Measurements from ENCODE around the gene BAZ2B.

The BAZ2B gene

DNA sequence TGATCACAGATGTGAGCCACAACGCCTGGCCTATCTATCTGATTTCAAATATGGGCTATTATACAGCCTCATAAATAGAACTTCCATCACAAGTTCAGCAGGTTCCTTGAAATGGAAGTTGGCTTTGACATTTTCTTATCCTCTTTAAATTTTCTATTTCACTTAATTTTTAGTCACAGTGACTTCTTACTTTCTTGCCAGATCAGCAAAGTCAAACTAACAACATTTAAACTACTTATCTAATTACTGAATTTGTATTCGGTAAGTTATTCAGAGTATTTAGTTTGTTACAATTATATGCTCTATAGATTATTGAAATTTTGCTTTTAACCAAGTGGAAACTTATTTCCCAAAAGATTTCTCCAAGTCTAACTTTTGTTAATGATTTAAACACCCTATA is 108.2 kb downstream of the BAZ2B start:
- H3K4me3 ChIP-seq (ENCODE audit: low read length) = no peak overlapping the region
- TF ChIP-seq ZNF274 (IDR thresholded peaks at IDR 0.05; ENCODE audit: low read depth, low read length) = no peak

DNA sequence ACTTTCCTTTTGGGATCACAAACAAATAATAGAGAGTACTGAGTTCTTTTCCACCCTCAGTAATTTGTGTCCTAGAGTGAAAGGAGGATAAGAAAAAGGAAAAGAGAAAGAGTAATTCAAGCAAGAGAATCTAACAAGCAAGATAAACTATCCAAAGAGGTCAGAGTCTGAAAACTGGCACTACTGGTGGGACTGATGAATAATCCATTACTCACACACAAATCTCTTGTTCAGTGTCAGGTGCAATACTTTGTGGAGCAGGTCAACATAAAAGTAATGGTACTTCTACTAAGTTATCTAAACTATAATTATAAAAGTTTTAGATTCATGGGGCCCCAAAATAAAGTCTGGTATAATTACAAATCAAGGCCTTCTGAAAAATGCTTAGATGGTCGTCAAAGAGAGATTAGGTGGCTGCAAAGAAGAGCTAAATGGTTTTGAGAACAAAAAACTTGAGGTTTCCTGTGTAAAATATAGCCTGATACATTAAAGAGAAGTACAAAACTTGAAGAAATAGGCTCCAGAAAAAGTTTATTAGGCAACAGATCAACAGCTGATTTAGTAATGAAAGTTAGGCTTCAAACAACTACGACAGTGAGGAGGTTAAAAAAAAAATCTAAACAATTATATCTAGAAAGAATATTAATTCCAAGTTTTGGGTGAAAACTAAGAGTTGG is 109.4 kb downstream of the BAZ2B start:
- no peak overlapping the region for H3K4me3 ChIP-seq (ENCODE audit: low read length)
- TF ChIP-seq ZNF274 (IDR thresholded peaks at IDR 0.05; ENCODE audit: low read depth, low read length) = no peak

DNA sequence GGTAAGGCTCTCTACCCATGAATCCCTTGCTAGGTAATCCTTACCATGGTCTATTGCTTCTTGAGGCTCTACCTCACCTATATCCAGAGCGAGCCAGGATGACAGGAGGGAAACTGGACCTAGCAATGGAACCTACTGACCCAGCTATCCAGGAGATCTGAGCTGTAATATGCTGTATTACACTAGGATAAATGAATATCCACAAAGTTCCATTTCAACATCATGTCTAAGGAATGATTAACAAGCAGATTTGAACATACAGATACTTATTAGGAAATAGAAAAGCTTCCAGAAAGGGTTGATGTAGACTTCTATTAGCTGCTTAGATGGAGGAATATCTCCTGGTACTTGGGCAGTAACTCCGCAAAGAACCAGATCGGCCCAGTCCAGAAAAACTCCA is 110.1 kb downstream of the BAZ2B start:
- TF ChIP-seq ZNF274 (IDR thresholded peaks at IDR 0.05; ENCODE audit: low read depth, low read length) = no peak
- no peak overlapping the region for H3K4me3 ChIP-seq (ENCODE audit: low read length)

DNA sequence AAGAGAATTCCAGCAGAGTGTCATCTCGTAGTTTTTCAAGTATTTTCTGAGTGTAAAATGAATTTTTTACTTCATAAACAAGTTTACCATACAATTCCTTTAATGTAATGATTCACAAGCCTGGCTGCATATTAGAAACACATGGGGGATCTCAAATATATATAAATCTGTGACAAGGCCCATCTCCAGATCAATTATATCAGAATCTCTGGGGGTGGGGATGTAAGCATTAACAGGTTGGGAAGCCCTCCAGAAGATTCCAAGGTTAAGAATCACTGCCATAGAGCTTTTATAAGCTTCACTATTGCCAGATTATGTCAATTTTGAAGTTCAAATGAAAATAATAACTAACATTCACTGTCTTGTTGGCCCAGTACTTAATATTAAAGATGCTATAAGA is 111.2 kb downstream of the BAZ2B start:
- TF ChIP-seq ZNF274 (IDR thresholded peaks at IDR 0.05; ENCODE audit: low read depth, low read length) = no peak
- H3K4me3 ChIP-seq (ENCODE audit: low read length) = no peak overlapping the region

DNA sequence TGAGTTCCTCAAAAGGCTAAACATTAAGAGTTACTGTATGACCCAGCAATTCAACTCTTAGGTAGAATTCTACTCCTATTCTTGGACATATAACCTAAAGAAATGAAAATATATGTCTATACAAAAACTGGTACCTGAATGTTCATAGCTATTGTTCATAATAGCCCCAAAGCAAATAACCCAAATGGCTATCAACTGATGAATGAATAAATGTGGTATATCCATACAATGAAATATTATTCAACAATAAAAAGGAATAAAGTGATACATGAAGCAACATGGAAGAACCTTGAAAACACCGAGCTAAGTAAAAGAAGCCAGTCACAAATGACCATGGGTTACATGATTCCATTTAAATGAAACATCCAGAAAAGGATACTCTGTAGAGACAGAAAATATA is 114.6 kb downstream of the BAZ2B start:
- H3K4me3 ChIP-seq (ENCODE audit: low read length) = no peak overlapping the region
- no peak for TF ChIP-seq ZNF274 (IDR thresholded peaks at IDR 0.05; ENCODE audit: low read depth, low read length)

DNA sequence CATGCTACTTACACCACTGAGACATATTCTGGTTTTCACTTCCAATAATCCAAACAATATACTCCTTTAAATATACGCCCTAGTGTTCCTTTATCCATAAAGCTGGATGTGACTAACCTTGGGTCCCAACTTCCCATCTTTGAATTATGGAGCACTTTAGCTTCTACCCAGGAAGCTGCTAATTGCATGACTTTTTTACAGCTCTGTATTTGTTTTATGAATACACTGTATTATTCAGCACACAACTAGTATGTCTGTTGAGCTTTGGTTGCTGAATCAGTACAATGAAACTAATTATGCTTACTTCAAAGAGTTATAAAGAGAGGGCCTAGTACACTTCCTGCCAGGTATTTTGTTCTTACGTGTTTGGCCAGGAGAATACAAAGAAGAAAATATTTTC is 118.5 kb downstream of the BAZ2B start:
- H3K4me3 ChIP-seq (ENCODE audit: low read length) = no peak overlapping the region
- TF ChIP-seq ZNF274 (IDR thresholded peaks at IDR 0.05; ENCODE audit: low read depth, low read length) = no peak

DNA sequence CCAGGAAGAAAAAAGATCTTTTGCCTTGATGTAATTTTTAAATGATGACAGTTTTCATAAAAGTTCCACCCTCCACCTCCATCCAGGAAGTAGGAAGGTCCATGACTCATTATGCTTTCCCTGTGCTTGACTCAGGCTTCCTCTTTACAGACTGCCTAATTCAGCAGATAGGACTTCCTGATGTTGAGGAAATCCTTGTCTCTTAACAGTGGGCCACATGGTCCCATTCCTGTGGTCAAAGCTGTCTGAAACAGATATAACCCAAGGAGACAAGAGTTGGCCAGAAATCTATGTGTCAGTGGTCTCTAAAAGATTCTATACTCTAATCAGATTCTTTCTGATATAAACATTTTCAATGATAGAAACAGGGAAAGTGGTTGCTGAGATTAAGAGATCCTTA is 119.1 kb downstream of the BAZ2B start:
- no peak overlapping the region for H3K4me3 ChIP-seq (ENCODE audit: low read length)
- no peak for TF ChIP-seq ZNF274 (IDR thresholded peaks at IDR 0.05; ENCODE audit: low read depth, low read length)

DNA sequence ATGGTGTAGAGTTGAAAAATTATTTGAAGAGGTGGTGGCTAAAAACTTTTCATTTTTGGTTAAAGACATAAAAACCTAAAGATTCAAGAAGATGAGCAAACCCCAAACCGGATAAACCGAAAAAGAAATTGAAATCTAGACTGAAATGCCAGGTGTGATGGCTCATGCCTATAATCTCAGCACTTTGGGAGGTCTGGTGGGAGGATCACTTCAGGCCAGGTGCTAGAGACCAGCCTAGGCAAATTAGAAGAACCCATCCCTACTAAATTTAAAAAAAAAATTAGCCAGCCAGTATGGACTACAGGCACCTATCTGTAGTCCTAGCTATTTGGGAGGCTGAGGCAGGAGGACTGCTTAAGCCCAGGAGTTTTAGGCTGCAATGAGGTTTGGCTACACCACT is 126.9 kb downstream of the BAZ2B start:
- no peak for TF ChIP-seq ZNF274 (IDR thresholded peaks at IDR 0.05; ENCODE audit: low read depth, low read length)
- H3K4me3 ChIP-seq (ENCODE audit: low read length) = no peak overlapping the region

DNA sequence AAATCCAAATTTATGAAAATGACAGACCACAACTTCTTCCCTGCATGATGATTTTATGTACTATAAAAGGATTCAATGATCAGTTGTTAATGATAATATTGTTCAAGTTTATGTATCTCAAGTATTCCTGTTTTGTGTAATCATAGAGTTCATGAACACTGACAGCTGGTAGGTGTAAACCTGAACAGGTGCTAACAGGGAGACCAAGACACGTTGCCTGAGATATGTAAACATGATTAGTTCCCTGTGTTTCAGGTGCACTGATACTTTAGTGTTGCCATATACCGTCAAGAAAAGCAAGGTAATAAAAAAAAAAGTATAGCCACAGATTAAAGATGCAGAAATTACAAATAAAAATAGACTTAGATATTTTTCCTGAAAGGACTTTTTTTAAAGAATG is 131.8 kb downstream of the BAZ2B start:
- no peak overlapping the region for H3K4me3 ChIP-seq (ENCODE audit: low read length)
- TF ChIP-seq ZNF274 (IDR thresholded peaks at IDR 0.05; ENCODE audit: low read depth, low read length) = no peak

DNA sequence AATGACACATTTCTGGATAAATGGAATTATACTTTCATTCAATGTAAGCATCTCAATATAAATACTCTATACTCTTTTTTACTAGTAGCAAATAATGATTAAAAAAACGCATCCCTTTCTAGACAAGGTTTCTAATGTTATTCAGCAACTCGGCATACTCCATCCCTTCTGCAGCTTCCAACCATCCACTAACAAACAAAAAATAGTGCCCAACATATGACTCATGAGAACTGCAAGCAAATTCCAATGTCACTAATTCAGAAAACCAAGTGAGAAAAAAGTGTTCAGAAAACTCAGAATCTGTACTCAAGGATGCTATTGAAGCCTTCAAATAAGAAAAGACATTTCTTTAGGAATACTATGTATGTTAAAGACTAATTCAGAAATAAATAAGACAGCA is 140.0 kb downstream of the BAZ2B start:
- no peak for TF ChIP-seq ZNF274 (IDR thresholded peaks at IDR 0.05; ENCODE audit: low read depth, low read length)
- H3K4me3 ChIP-seq (ENCODE audit: low read length) = no peak overlapping the region

DNA sequence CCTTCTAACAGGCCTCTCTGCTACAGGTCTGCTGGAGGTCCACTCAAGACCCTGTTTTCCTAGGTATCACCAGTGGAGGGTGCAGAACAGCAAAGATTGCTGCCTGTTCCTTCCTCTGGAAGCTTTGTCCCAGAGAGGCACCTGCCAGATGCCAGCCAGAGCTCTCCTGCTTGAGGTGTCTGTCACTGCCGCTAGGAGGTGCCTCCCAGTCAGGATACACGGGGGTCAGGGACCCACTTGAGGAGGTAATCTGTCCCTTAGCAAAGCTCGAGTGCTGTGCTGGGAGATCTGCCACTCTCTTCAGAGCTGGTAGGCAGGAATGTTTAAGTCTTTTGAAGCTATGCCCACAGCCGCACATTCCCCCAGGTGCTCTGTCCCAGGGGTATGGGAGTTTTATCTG is 140.6 kb downstream of the BAZ2B start:
- H3K4me3 ChIP-seq (ENCODE audit: low read length) = no peak overlapping the region
- no peak for TF ChIP-seq ZNF274 (IDR thresholded peaks at IDR 0.05; ENCODE audit: low read depth, low read length)

DNA sequence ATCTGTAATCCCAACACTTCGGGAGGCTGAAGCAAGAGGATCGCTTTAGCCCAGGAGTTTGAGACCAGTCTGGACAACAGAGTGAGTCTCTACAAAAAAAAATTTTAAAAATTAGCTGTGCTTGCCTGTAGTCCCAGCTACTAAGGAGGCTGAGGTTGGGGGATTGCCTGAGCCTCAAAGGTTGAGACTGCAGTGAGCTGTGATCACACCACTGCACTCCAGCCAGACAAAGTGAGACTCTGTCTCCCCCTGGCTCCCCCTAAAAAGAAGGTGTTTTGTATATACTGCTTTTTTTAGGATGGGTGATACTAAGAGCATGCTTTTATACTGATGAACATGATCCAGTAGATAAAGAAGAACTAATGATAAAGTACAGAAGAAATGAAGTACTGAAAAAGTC is 145.0 kb downstream of the BAZ2B start:
- no peak for TF ChIP-seq ZNF274 (IDR thresholded peaks at IDR 0.05; ENCODE audit: low read depth, low read length)
- H3K4me3 ChIP-seq (ENCODE audit: low read length) = no peak overlapping the region

DNA sequence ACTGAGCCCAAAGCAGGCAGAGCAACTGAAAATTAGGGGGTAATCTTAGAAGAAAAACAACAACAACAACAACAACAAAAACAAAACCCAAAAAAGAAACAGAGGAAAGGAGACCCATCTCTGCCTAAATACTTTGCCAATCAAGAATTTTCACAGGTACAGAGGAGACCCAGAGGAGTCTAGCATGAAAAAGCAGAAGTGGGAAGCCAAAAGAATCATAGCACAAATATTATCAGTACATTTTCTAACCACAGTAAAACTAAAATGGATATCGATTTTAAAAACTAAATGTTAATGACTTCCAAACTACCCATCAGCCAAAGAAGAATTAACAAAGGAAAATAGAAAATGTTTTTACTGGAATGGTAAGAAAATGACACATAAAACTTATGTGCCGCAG is 148.1 kb downstream of the BAZ2B start:
- no peak overlapping the region for H3K4me3 ChIP-seq (ENCODE audit: low read length)
- TF ChIP-seq ZNF274 (IDR thresholded peaks at IDR 0.05; ENCODE audit: low read depth, low read length) = no peak

DNA sequence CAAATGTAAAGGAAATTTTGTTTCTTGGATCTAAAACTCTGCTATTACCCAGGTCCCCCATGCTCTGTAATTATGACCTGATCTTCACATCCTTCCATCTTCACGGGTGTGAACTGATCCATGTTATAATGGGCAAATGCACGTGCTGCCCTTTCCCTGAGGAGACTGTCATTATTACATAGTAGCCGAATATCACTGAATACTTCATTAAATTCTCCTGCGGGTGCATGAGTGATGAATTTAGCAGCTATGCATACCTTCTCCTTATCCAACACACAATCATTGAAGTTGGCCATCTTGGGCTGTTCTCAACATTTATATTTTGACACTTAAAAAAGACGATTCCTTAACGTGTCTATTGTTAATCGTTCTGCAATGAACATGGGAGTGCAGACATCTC is 153.4 kb downstream of the BAZ2B start:
- no peak overlapping the region for H3K4me3 ChIP-seq (ENCODE audit: low read length)
- no peak for TF ChIP-seq ZNF274 (IDR thresholded peaks at IDR 0.05; ENCODE audit: low read depth, low read length)

DNA sequence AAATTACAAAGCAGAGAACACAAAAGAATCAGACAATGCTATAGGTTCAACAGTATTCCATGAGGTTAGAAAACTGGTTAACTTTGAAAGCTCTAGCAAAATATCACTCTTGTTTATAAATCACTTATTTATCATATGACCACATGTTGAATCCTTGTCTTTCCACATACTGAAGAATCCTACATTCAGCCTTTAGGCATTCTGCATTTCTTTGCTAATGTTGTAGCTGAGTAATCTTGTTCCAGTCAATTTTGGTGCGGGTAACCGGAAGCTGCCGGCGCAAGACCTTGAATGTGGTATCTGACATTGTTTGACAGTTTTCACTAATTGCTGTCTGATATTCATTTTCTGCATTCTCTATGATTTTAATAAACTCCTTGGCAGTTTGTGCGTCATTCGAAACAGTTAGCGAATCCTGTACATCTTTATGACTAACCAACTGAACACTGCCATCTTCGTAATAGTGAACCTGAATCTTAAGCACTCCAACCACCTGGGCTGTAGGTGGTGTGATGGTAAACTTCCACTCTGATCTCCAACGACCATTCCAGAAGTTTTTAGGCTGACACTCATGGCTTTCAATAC is 154.1 kb downstream of the BAZ2B start:
- TF ChIP-seq ZNF274 (IDR thresholded peaks at IDR 0.05; ENCODE audit: low read depth, low read length) = no peak
- no peak overlapping the region for H3K4me3 ChIP-seq (ENCODE audit: low read length)

DNA sequence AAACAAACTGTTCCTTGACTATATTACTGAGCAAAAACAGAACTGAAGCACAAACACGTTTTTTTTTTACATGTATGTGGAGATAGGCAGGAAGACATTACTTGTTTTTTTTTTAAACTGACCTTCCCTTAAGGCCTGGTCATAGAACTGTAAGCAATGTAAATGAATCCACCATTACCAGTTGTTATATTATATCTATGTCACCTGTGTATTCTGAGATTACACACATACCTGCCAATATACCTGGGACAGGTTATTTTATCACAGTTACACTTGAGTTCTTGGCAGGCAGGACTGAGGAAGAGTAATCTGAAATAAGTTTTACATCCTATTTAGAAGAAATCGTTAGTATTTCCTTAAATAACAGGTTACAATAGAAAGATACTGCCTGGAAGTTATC is 155.3 kb downstream of the BAZ2B start:
- no peak for TF ChIP-seq ZNF274 (IDR thresholded peaks at IDR 0.05; ENCODE audit: low read depth, low read length)
- H3K4me3 ChIP-seq (ENCODE audit: low read length) = no peak overlapping the region

All from GM08714 (cell line).